Measurements from ENCODE around the gene SPHK1. TPM values are rescaled to one million over a fixed set of nuclear protein-coding genes. Genes with fewer than 3 reads are reported as not detected.

SPHK1 gene
- total RNA-seq, 4 donors from 2014 or later, result 14.7 to 29.2 (median 18.9) TPM

GRCh38 chr17:76371656-76372628 is 12.5 kb upstream of the SPHK1 start:
- no peaks in the 10 kb centered on the region for H3K36me3 ChIP-seq
- H3K4me1 ChIP-seq, result peaks cover 0 to 26% (median 0%) of the 10 kb centered on the region in 3 donors
- H3K4me3 ChIP-seq, result no peak overlapping the region
- ATAC-seq, result no peak
- H3K9me3 ChIP-seq, result no peaks in the 10 kb centered on the region
- 74 to 91% methylated on average over 13 of the region's 16 CpGs for WGBS, 2 donors (ENCODE audit: low coverage in 1 of 2)
- H3K27me3 ChIP-seq, result peaks cover 3% of the 10 kb centered on the region
- no peak overlapping the region for H3K27ac ChIP-seq
- no peak for TF ChIP-seq POLR2AphosphoS5 (IDR thresholded peaks at IDR 0.05)
- no peak for TF ChIP-seq EP300 (IDR thresholded peaks at IDR 0.05)
- TF ChIP-seq CTCF (IDR thresholded peaks at IDR 0.05), result no peak
- no peak for TF ChIP-seq POLR2A (IDR thresholded peaks at IDR 0.05)

GRCh38 chr17:76376318-76377133 is 7.9 kb upstream of the SPHK1 start:
- H3K27me3 ChIP-seq, result peaks cover 17% of the 10 kb centered on the region
- H3K27ac ChIP-seq, result peak overlapping the region in 3 of 4 donors; percentile 9 to 45 (median 35)
- 70% methylated on average over 2 of the region's 8 CpGs; no CpG with 5 or more reads in 1 of the 2 donors for WGBS, 2 donors (ENCODE audit: low coverage in 1 of 2)
- TF ChIP-seq EP300 (IDR thresholded peaks at IDR 0.05) (no peak), CTCF (IDR thresholded peaks at IDR 0.05) (no peak), POLR2A (IDR thresholded peaks at IDR 0.05) (no peak), POLR2AphosphoS5 (IDR thresholded peaks at IDR 0.05) (no peak)
- no peaks in the 10 kb centered on the region for H3K36me3 ChIP-seq
- H3K4me1 ChIP-seq, result peaks cover 0 to 21% (median 0%) of the 10 kb centered on the region in 3 donors
- ATAC-seq, result peak; percentile 56
- no peak overlapping the region for H3K4me3 ChIP-seq
- no peaks in the 10 kb centered on the region for H3K9me3 ChIP-seq

GRCh38 chr17:76378548-76379274 is 5.7 kb upstream of the SPHK1 start:
- no peak overlapping the region for H3K27ac ChIP-seq
- peaks cover 39% of the 10 kb centered on the region for H3K27me3 ChIP-seq
- H3K4me3 ChIP-seq, result no peak overlapping the region
- H3K9me3 ChIP-seq, result no peaks in the 10 kb centered on the region
- no peak for ATAC-seq
- H3K36me3 ChIP-seq, result no peaks in the 10 kb centered on the region
- WGBS, 2 donors (ENCODE audit: low coverage in 1 of 2), result 85 to 86% methylated on average over 3 to 4 of the region's 5 CpGs
- no peak for TF ChIP-seq EP300 (IDR thresholded peaks at IDR 0.05)
- TF ChIP-seq POLR2AphosphoS5 (IDR thresholded peaks at IDR 0.05), result no peak
- no peak for TF ChIP-seq CTCF (IDR thresholded peaks at IDR 0.05)
- TF ChIP-seq POLR2A (IDR thresholded peaks at IDR 0.05), result no peak
- peaks cover 0 to 43% (median 7%) of the 10 kb centered on the region in 3 donors for H3K4me1 ChIP-seq

GRCh38 chr17:76379275-76379641 is 5.2 kb upstream of the SPHK1 start:
- H3K27me3 ChIP-seq, result peaks cover 45% of the 10 kb centered on the region
- no peaks in the 10 kb centered on the region for H3K9me3 ChIP-seq
- no peak overlapping the region for H3K27ac ChIP-seq
- no peak overlapping the region for H3K4me3 ChIP-seq
- no peak for ATAC-seq
- TF ChIP-seq EP300 (IDR thresholded peaks at IDR 0.05) (no peak), POLR2A (IDR thresholded peaks at IDR 0.05) (no peak), POLR2AphosphoS5 (IDR thresholded peaks at IDR 0.05) (no peak), CTCF (IDR thresholded peaks at IDR 0.05) (no peak)
- H3K36me3 ChIP-seq, result no peaks in the 10 kb centered on the region
- H3K4me1 ChIP-seq, result peaks cover 0 to 48% (median 8%) of the 10 kb centered on the region in 3 donors
- 87 to 93% methylated on average over 6 to 10 of the region's 11 CpGs for WGBS, 2 donors (ENCODE audit: low coverage in 1 of 2)
